Testis (tissue), 3 donors: ENCODE results near the gene TMEM178B. TPM values are rescaled to one million over a fixed set of nuclear protein-coding genes. Genes with fewer than 3 reads are reported as not detected.

Experiments used
- DNase-seq: peaks from one replicate; pipeline ENCODE4 v3.0.0-alpha.2; 2019
- H3K27ac ChIP-seq, 2 donors: fragments of 200-600 bp; sonication (generic); one replicate each; pipeline ENCODE4 v1.5.1; 2019
- H3K27me3 ChIP-seq: fragments of 200-600 bp; sonication (generic); one replicate; pipeline ENCODE4 v1.5.1; 2019
- H3K36me3 ChIP-seq: fragments of 200-600 bp; sonication (generic); one replicate; pipeline ENCODE4 v1.5.1; 2017; ENCODE audit warnings: low read depth; ENCODE audit errors: missing control alignments
- H3K4me1 ChIP-seq: fragments of 200-600 bp; sonication (generic); one replicate; pipeline ENCODE4 v1.5.1; 2019
- H3K4me3 ChIP-seq, 2 donors: fragments of 200-600 bp; sonication (generic); one replicate each; pipeline ENCODE4 v1.5.1; 2017 to 2019
- H3K9me3 ChIP-seq: fragments of 200-600 bp; sonication (generic); one replicate; pipeline ENCODE4 v1.5.1; 2017
- POLR2A ChIP-seq: fragments of 450-650 bp; IDR thresholded peaks from one replicate; pipeline ENCODE4 v1.6.1; 2017; ENCODE audit warnings: antibody characterized with exemption, mild to moderate bottlenecking, moderate library complexity
- WGBS, 2 donors: methylation state at CpG; one replicate each; pipeline ENCODE4 v1.1.5; 2018; 5-methylcytosine and 5-hydroxymethylcytosine counted together
- intact Hi-C: fragments of 100-400 bp; cut with DNase I; formaldehyde crosslinking; loops from one replicate; pipeline ENCODE4 v1.15.1; 2023; ENCODE audit warnings: low total_unique reads
- polyA plus RNA-seq: library from polyadenylated mRNA; stranded (reverse); fragments of 350-450 nt; fragmentation: Illumina TruSeq; extraction: RNeasy Lipid Tissue Mini Kit (QIAGEN cat#74804); gene quantifications from one replicate; pipeline ENCODE4 v1.2.3, GENCODE V29; 2014; ENCODE audit warnings: low read depth, low replicate concordance; ENCODE audit not compliant: insufficient read depth
- total RNA-seq, 2 donors: library from RNA; depleted of rRNA; stranded (reverse); fragments of >200 nt; gene quantifications; one replicate each; pipeline ENCODE4 v1.2.3, GENCODE V29; 2016
- TF ChIP-seq, protein P1 (sequence below), 3 experiments: fragments of 450-650 bp in 2 of 3; fragments of 200-600 bp in 1 of 3; sonication (generic) in 1 of 3; IDR thresholded peaks; one replicate each; pipeline ENCODE4 v1.5.1; 2016 to 2019; ENCODE audit warnings: antibody characterized with exemption in 3 of 3, mild to moderate bottlenecking in 2 of 3, moderate library complexity in 1 of 3

TMEM178B gene
- total and polyA plus RNA-seq, 3 donors from 2014 or later = 1.7 to 7.2 (median 2.0) TPM

DNA sequence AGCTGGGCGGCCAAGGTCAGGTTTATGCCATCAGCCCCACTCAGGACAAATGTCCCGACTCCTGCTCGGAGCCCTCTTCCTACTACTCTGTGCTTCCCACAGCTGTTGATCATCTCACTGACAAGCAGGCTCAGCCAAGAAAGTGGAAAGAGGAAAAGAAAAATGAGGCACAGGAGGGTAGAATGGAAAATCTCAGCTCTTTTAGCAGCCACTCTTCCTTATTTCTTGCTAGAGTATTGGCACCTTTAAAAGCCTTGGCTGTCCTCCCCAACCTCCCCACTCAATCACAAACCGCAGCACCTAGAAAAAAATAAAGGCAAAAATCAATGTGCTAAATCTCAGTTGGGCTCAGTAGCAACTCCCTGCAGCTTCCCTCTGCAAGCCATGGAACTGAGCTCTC is 442.1 kb downstream of the TMEM178B start:
- WGBS, 2 donors = 57 to 77% methylated on average over 4 of the region's 4 CpGs
- no peak for TF ChIP-seq POLR2A
- TF ChIP-seq, protein P1, sequence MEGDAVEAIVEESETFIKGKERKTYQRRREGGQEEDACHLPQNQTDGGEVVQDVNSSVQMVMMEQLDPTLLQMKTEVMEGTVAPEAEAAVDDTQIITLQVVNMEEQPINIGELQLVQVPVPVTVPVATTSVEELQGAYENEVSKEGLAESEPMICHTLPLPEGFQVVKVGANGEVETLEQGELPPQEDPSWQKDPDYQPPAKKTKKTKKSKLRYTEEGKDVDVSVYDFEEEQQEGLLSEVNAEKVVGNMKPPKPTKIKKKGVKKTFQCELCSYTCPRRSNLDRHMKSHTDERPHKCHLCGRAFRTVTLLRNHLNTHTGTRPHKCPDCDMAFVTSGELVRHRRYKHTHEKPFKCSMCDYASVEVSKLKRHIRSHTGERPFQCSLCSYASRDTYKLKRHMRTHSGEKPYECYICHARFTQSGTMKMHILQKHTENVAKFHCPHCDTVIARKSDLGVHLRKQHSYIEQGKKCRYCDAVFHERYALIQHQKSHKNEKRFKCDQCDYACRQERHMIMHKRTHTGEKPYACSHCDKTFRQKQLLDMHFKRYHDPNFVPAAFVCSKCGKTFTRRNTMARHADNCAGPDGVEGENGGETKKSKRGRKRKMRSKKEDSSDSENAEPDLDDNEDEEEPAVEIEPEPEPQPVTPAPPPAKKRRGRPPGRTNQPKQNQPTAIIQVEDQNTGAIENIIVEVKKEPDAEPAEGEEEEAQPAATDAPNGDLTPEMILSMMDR (IDR thresholded peaks at IDR 0.05) = no peak
- Histone ChIP-seq H3K27me3 (no peaks in the 10 kb centered on the region), H3K27ac (no peak overlapping the region), H3K4me1 (no peaks in the 10 kb centered on the region), H3K36me3 (no peaks in the 10 kb centered on the region), H3K9me3 (no peaks in the 10 kb centered on the region), H3K4me3 (no peak overlapping the region)
- no peak for DNase-seq
- intact Hi-C loops = no loop called here

DNA sequence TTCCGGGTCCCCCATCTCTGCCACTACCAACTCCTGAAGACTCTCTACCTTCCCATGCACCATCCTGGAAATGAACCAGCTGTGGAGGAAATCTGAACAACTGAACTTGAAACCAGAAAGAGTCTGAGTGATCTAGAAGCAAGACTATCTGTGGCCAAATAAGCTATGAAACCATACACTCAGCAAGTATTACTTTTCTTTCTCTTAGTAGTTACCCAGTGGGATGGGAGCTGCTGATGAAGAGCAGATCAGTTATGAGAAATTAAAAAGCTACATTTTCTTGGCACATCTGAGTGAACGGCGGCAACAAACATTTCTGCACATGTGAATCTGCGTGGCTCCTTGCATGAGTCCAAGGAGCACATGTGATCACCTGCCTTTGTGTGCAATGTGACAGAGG is 445.8 kb downstream of the TMEM178B start:
- DNase-seq = no peak
- H3K27ac ChIP-seq = no peak overlapping the region
- intact Hi-C loops = no loop called here
- no peaks in the 10 kb centered on the region for H3K36me3 ChIP-seq
- no peaks in the 10 kb centered on the region for H3K27me3 ChIP-seq
- no peak overlapping the region for H3K4me3 ChIP-seq
- H3K4me1 ChIP-seq = no peaks in the 10 kb centered on the region
- no peak for TF ChIP-seq POLR2A
- TF ChIP-seq, protein P1 (IDR thresholded peaks at IDR 0.05) = no peak
- H3K9me3 ChIP-seq = no peaks in the 10 kb centered on the region
- 96 to 98% methylated on average over 4 of the region's 4 CpGs for WGBS, 2 donors

DNA sequence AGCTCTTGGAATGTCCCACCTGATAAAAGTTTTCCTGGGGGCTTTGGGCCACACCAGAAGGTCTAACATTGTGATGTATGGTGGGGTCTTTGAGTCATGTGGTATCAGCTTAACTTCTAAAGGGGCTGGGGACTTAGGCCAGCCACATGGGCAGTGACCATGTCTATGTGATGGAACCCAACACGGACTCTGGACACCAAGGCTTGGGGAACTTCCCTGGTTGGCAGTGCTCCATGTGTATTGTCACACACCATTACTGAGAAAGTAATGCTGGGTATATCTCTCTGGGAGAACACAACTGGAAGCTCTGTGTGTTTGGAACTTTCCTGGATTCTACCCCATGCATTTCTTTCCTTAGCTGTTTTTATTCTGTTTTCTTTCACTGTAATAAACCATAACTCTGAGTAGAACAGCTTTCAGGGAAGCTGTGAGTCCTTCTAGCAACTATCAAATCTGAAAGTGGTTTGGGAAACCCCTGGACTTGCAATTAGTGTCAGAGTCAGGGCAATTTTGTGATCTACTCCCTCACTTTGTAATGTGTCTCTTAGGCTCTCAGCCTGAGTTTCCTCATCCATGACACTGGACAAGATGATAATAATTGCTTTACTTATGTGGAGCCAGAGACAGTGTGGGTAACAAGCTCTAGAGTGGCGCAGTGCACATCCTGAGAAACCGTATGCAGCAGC is 448.9 kb downstream of the TMEM178B start:
- H3K4me3 ChIP-seq = no peak overlapping the region
- no peak for DNase-seq
- 87 to 93% methylated on average over 3 of the region's 3 CpGs for WGBS, 2 donors
- no peaks in the 10 kb centered on the region for H3K9me3 ChIP-seq
- H3K36me3 ChIP-seq = no peaks in the 10 kb centered on the region
- H3K4me1 ChIP-seq = no peaks in the 10 kb centered on the region
- H3K27me3 ChIP-seq = no peaks in the 10 kb centered on the region
- H3K27ac ChIP-seq = no peak overlapping the region
- TF ChIP-seq, protein P1 (IDR thresholded peaks at IDR 0.05) = no peak
- no peak for TF ChIP-seq POLR2A
- intact Hi-C loops = no loop called here

DNA sequence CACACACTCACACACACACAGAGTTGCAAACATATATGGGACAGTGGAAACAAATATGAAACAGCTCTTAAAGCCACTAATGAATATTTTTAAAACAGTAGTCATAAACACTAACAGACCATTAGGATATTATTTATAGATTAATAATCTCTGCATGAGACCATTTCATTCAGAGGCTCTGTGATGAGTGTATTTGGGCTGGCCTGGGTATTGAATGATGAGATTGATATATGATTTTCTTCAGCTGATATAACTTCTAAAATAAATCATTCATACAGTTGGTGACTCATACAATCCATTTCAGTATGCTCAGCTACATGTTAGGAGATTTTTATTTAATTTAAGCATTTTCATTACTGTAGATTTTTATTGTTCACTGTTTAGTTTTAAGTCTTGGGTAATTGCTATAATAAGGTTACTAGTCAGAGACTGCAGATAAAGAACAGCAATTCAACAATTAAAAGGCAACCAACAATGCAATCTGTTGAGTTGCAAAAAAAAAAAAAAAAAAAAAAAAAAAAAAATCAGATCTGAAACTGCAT is 452.2 kb downstream of the TMEM178B start:
- no peaks in the 10 kb centered on the region for H3K4me1 ChIP-seq
- no peaks in the 10 kb centered on the region for H3K9me3 ChIP-seq
- intact Hi-C loops = no loop called here
- no peak overlapping the region for H3K27ac ChIP-seq
- H3K36me3 ChIP-seq = no peaks in the 10 kb centered on the region
- no peaks in the 10 kb centered on the region for H3K27me3 ChIP-seq
- H3K4me3 ChIP-seq = no peak overlapping the region
- TF ChIP-seq, protein P1 (IDR thresholded peaks at IDR 0.05) = no peak
- no peak for TF ChIP-seq POLR2A
- no peak for DNase-seq

DNA sequence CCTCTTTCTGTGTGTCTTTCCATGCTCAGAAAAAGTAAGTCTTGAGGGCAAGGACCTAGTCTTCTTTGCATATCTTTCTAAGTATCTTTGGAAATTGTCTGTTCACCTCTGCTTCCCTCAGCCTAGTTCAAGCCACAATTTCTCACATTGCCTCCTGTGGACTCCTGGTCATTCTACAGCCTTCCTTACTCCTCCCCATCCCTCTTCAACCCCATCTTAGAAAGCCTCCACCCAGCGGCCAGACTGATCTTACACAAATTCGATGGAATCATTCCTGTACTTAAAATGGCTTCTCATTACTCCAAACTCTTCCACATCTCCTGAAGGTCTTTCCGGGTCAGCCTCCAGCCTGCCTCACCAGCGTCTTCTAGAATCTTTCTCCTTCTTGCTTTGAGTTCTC is 453.2 kb downstream of the TMEM178B start:
- no peak overlapping the region for H3K27ac ChIP-seq
- intact Hi-C loops = no loop called here
- TF ChIP-seq, protein P1 (IDR thresholded peaks at IDR 0.05) = no peak
- no peak for TF ChIP-seq POLR2A
- WGBS, 2 donors = 91 to 92% methylated on average over 4 of the region's 4 CpGs
- H3K27me3 ChIP-seq = no peaks in the 10 kb centered on the region
- H3K4me1 ChIP-seq = no peaks in the 10 kb centered on the region
- no peaks in the 10 kb centered on the region for H3K9me3 ChIP-seq
- no peak for DNase-seq
- no peak overlapping the region for H3K4me3 ChIP-seq
- no peaks in the 10 kb centered on the region for H3K36me3 ChIP-seq
